Hematopoietic multipotent progenitor cell (in vitro differentiated cells): ENCODE data around the gene TPBG. TPM values are rescaled to one million over a fixed set of nuclear protein-coding genes. Genes with fewer than 3 reads are reported as not detected.
"Not testable (repeated sequence)": the region's sequence is repeated elsewhere in the genome, so short reads cannot be mapped to it uniquely, and the experiment has no call there.

Source experiments
- DNase-seq, 3 donors: peaks; one replicate each; pipeline ENCODE4 v3.0.0-alpha.2; 2011 to 2015; ENCODE audit warnings: low read depth in 2 of 3, low spot score in 2 of 3
- total RNA-seq: library from RNA; depleted of rRNA; stranded (reverse); fragments of >200 nt; gene quantifications from one replicate; pipeline ENCODE4 v1.2.3, GENCODE V29; 2012

Gene TPBG
- total RNA-seq, 1 donor, result 4.6 TPM

- DNase-seq, result no peak
Measured at GRCh38 chr6:82372656-82373055, 9.0 kb downstream of the TPBG start.

GRCh38 chr6:82374516-82374915, 10.9 kb downstream of the TPBG start:
- DNase-seq, result no peak

GRCh38 chr6:82376636-82377035, 13.0 kb downstream of the TPBG start:
- no peak for DNase-seq

DNA sequence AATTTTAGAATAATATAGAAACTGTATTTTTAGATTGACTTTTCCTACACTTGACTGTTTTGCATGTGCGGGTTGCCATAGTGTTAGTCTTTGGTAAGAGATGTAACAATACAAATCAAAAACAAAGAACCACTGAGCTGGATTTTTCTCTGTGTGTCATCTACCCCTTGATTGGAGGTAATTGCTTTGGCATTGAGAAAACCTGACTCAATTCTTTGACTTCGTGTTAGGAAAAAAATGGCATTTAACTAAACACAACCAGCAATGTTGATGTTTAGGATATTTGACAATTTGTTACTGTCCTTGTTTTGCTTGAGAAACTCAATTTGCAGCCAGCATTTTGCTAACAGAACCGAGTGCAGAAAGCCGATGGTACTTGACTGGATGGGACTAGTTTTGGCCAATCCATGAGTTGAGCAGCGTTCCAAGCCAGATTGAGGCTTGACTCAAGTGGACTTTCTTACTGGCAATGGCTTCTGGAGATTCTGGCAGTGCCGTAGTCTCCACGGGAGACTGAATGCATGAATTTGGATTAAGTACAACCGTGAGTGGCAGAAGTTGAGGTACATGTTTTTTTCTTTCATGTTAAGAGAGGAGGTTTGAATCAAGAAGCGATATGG, 17.1 kb downstream of the TPBG start:
- no peak for DNase-seq

DNA sequence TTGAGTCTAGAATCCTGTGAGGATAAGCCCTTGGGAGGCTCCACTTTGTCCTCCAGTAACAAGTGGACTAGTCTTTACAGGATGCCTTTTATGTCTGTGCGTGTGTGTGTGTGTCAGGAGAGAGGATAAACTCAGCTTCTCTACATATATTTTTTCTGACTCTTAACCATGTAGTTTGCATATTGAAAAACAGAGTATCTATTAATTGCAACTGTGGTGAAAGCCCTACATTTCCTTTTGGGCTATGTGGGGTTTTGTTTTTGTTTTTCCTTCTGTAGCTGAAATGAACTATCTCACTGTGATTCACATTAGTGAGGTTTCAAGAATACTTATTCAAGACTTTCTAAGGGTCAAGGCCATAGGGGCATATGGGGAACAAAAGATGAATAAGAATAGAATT, 17.7 kb downstream of the TPBG start:
- no peak for DNase-seq

GRCh38 chr6:82385102-82385501, 21.5 kb downstream of the TPBG start:
- no peak for DNase-seq

DNA sequence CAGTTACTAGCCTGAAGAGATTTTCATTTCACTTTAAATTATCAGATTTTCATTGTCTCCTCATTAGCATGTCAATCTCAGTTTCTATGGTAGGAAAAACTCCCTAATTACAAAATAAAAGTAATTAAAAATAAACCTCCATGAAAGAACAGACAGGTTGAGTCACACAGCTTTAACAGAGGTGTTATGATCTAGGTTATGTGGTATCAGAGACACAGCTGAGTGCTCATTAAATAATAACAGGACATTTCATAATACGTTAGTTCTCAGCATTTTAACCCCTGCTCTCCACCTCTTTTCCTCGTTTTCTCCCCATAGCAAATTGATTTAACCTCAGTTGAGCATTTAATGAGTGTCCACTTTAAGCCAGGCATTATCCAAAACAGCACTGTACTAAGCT, 21.9 kb downstream of the TPBG start:
- no peak for DNase-seq

- DNase-seq, result no peak
Measured at GRCh38 chr6:82385961-82386360, 22.3 kb downstream of the TPBG start.

DNA sequence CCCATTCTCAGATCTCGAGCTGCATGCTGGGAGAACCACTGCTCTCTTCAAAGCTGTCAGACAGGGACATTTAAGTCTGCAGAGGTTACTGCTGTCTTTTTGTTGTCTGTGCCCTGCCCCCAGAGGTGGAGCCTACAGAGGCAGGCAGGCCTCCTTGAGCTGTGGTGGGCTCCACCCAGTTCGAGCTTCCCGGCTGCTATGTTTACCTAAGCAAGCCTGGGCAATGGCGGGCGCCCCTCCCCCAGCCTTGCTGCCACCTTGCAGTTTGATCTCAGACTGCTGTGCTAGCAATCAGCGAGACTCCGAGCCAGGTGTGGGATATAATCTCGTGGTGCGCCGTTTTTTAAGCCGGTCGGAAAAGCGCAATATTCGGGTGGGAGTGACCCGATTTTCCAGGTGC, 31.2 kb downstream of the TPBG start:
- DNase-seq, result not testable (repeated sequence)

DNA sequence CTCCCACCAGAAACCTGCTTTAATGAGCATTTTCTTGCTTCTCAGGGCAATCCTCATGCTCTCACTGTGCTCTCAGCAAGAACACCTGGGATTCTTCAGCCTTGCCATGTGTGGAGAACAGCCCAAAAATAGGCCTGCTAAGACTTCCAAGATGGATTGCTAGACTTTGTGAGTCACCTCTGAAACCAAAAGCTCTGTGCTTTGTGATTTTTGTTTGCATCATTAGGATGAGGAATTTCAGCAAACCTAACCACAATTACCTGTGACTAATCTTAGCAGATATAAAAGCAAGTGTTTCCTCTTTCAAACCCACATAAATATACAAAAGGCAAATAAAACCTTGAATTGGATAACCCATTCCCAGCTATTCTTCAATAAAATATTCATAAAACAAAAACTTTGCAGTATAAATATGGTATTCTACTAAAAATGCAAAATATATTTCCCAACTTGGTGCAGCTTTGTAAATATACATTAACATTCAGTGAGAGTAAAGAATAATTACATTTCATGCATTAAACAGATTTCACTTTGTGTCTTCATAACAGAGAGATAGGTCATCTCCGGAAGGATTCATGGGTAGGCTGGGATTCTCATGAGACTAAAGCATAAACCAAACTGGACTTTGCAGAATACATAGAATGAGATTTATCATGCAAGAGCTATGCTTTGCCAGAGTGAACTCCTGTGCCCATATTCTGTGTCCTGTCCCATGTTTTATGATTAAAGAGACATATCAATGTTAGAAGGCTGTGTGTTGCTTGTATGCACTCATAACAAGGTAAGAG, 33.5 kb downstream of the TPBG start:
- DNase-seq, result no peak

GRCh38 chr6:82397962-82398692, 34.5 kb downstream of the TPBG start:
- DNase-seq, result no peak

DNA sequence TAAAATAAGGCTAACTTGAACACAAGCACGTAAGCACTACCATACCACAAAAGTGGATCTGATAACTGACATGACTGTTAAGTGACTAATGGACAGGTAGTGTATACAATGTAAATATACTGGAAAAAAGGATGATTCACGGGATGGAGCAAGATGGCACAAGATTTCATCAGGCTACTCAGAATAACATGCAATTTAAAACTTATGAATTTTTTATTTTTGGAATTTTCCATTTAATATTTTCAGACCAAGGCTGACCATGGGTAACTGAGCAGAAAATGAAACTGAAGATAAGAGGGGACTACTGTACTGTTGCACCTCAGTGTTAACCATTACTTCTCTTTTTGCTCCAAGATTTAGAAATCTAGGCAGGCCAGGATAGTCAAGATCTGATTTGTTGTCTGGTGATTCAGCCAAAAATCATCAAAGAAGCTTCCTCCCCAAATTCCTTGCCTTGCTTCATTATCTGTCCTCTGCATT, 45.4 kb downstream of the TPBG start:
- DNase-seq, result no peak

DNA sequence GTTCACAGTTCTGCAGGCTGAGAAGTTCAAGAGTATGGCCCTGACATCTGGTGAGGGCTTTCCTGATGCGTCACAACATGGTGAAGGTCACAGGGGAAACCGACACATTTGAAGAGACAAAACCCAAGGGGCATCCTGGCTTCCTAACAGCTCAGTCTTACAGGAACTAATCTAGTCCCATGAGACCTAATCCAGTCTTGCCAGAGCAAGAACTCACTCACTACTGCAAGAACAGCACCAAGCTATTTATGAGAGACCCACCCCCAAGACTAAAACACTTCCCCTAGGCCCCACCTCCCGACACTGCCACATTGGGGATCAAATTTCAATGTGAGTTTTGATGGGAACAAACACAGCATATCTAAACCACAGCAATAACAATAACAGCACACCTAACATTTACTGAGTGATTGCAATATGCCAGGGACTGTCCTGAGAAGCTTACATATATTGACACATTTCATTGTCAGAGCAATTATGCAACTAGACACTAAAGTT, 46.6 kb downstream of the TPBG start:
- peak in 1 of 3 donors; percentile 0 for DNase-seq

- DNase-seq, result no peak
Measured at GRCh38 chr6:82413868-82414267, 50.3 kb downstream of the TPBG start.

DNA sequence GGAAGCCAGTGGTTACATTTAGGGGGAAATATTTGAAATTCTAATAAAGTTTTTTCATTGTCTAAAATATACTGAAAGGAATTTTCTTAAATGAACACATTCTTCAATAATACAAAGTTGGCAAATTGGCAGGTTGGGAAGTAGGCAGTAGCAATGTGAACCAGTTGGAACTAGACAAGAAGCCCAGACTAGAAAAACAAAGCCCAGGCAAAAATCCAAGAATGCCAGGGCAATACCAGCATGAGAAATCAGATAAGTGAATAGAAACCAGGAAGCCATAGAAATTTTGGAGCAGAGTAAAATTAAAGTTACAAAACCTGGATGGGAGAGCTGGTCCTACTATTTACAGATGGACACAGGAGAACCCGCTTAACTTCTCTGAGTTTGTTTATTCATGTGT, 52.2 kb downstream of the TPBG start:
- no peak for DNase-seq

DNA sequence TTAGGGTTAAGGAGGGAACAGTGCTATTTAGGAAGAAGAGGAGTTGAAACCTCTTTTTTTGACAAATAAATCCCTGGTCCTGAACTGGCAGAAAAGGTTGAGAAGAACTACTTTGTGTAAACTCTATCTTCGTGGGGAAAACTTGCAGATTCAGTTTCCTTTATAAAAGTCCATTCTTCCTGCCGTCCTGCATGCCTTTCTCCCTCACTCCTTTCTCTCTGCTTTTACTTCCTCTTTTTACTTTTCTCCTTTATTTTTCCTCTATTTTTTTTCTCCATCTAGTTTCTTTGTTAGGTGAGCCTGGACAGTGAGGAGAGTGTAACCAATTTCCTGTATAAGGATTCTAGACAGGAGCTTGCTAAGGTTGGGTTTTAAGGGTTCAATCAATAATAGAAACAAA, 52.7 kb downstream of the TPBG start:
- DNase-seq, result no peak

Other genes starting within 250 kb of the TPBG start
- 15.1 TPM for gene IBTK, start 116.1 kb upstream of the TPBG start, total RNA-seq